WI38 (cell line): ENCODE results near the gene TRIM44.

Experiments used
- H3K4me3 ChIP-seq: 2 replicates; pipeline ENCODE4 v1.5.1; 2011; ENCODE audit warnings: low read depth, mild to moderate bottlenecking, control low read depth, low read length
- TF ChIP-seq, protein P1 (sequence below): IDR thresholded peaks from 2 replicates; pipeline ENCODE4 v1.5.1; 2012; ENCODE audit warnings: low read depth, mild to moderate bottlenecking, control low read depth, low read length

Gene TRIM44

GRCh38 chr11:35814081-35814695, 151.6 kb downstream of the TRIM44 start:
- TF ChIP-seq, protein P1, sequence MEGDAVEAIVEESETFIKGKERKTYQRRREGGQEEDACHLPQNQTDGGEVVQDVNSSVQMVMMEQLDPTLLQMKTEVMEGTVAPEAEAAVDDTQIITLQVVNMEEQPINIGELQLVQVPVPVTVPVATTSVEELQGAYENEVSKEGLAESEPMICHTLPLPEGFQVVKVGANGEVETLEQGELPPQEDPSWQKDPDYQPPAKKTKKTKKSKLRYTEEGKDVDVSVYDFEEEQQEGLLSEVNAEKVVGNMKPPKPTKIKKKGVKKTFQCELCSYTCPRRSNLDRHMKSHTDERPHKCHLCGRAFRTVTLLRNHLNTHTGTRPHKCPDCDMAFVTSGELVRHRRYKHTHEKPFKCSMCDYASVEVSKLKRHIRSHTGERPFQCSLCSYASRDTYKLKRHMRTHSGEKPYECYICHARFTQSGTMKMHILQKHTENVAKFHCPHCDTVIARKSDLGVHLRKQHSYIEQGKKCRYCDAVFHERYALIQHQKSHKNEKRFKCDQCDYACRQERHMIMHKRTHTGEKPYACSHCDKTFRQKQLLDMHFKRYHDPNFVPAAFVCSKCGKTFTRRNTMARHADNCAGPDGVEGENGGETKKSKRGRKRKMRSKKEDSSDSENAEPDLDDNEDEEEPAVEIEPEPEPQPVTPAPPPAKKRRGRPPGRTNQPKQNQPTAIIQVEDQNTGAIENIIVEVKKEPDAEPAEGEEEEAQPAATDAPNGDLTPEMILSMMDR = no peak
- no peak overlapping the region for H3K4me3 ChIP-seq

- TF ChIP-seq, protein P1 = no peak
- H3K4me3 ChIP-seq = no peak overlapping the region
These were observed 152.2 kb downstream of the TRIM44 start for GRCh38 chr11:35814720-35815305.

- H3K4me3 ChIP-seq = no peak overlapping the region
- TF ChIP-seq, protein P1 = no peak
These were observed 153.2 kb downstream of the TRIM44 start for GRCh38 chr11:35815556-35816315.

DNA sequence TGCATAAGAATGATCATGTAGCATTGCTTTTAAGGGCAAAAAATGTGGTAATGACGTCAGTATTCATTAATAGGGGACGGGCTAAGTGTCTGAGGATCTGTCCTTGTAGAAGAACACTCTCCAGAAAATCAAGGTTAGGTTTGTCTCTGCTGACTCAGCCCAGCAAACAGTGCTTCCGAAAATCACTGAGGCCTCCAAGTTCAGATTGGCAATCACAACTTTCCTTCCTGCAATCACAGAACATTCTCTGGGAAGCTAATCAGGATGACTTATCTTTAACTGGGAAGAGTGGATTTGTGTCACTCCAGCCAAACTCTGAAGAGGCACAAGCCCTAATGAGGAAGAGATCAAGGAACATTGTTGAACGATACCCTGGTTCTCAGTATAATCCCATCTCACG, 158.0 kb downstream of the TRIM44 start:
- TF ChIP-seq, protein P1 = no peak
- no peak overlapping the region for H3K4me3 ChIP-seq

DNA sequence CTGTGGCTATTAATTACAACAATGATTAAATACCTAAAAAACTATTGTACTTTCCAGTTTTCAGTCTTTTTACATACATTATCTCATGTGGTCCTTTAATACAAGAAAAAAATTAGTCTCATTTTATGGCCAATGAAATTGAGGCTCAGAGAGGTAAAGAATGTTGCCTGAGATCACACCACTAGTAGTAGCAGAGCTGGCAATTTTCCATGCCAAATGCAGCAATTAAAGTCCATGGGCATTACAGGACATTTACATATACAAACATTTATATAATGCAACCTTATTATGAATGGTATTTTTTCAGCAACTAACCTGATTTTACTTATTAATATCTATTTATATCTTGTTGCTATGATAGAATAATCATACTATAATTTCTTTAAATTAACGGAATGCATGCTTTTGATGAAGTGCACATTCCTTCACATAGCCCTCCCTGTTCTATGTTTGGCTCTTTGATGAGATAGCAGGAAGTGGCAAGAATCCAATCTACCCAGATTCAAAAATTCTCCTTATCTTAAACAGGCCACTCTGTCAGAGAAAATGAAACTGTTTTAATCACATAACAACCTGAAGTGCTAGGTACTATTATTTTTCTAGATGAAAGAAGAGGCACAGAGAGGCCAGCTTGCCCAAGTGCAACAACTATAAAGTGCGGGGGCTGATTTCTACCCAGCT, 160.4 kb downstream of the TRIM44 start:
- H3K4me3 ChIP-seq = no peak overlapping the region
- TF ChIP-seq, protein P1 = no peak

DNA sequence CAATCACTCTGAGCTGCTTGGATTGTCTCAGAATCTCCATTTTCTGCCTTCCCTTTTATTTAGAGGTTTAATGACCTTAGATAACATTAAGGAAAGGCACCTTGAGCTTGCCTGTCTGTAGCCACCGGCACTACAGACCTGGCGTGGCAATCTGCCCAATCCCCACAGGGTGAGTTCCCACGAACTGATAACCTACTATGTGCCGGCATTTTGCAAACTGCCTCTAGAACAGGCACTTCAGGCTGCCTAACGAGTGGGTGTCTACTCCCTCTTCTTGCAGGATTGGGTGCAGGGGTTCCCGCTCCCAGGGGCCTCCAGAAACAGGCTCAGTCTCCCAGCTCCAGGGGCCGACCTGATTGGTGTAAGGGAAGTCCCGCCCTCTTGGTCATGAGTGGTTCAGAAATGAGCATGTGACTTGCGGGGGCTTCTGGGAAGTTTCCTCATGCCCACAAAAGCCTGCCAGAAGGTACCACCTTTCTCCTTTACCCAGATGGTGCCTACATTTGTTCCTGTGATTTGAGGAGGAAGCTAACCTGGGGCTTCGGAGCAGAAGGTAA, 161.2 kb downstream of the TRIM44 start:
- TF ChIP-seq, protein P1 = no peak
- H3K4me3 ChIP-seq = no peak overlapping the region
